ENCODE data around the gene MAPT.

- TF ChIP-seq CSRNP3 (CRISPR knock-in tag; IDR thresholded peaks at IDR 0.05), result no peak
- no peak for TF ChIP-seq ZFP3 (CRISPR knock-in tag; IDR thresholded peaks at IDR 0.05)
- no peak for TF ChIP-seq ZFP30 (CRISPR knock-in tag; IDR thresholded peaks at IDR 0.05)
- TF ChIP-seq BACH2 (CRISPR knock-in tag; IDR thresholded peaks at IDR 0.05; ENCODE audit: borderline replicate concordance), result no peak
- no peak for TF ChIP-seq ISL1 (CRISPR knock-in tag; IDR thresholded peaks at IDR 0.05)
- no peak for TF ChIP-seq PATZ1 (CRISPR knock-in tag; IDR thresholded peaks at IDR 0.05; ENCODE audit: borderline replicate concordance)
- no peak for TF ChIP-seq RARB (CRISPR knock-in tag; IDR thresholded peaks at IDR 0.05)
- TF ChIP-seq, protein P1, sequence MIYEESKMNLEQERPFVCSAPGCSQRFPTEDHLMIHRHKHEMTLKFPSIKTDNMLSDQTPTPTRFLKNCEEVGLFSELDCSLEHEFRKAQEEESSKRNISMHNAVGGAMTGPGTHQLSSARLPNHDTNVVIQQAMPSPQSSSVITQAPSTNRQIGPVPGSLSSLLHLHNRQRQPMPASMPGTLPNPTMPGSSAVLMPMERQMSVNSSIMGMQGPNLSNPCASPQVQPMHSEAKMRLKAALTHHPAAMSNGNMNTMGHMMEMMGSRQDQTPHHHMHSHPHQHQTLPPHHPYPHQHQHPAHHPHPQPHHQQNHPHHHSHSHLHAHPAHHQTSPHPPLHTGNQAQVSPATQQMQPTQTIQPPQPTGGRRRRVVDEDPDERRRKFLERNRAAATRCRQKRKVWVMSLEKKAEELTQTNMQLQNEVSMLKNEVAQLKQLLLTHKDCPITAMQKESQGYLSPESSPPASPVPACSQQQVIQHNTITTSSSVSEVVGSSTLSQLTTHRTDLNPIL (CRISPR knock-in tag; IDR thresholded peaks at IDR 0.05; ENCODE audit: low read depth), result no peak
- no peak for TF ChIP-seq ZNF70 (CRISPR knock-in tag; IDR thresholded peaks at IDR 0.05)
- TF ChIP-seq PPARA (CRISPR knock-in tag; IDR thresholded peaks at IDR 0.05; ENCODE audit: borderline replicate concordance), result no peak
- no peak for TF ChIP-seq ZC3H10 (CRISPR knock-in tag; IDR thresholded peaks at IDR 0.05)
- TF ChIP-seq, protein P2, sequence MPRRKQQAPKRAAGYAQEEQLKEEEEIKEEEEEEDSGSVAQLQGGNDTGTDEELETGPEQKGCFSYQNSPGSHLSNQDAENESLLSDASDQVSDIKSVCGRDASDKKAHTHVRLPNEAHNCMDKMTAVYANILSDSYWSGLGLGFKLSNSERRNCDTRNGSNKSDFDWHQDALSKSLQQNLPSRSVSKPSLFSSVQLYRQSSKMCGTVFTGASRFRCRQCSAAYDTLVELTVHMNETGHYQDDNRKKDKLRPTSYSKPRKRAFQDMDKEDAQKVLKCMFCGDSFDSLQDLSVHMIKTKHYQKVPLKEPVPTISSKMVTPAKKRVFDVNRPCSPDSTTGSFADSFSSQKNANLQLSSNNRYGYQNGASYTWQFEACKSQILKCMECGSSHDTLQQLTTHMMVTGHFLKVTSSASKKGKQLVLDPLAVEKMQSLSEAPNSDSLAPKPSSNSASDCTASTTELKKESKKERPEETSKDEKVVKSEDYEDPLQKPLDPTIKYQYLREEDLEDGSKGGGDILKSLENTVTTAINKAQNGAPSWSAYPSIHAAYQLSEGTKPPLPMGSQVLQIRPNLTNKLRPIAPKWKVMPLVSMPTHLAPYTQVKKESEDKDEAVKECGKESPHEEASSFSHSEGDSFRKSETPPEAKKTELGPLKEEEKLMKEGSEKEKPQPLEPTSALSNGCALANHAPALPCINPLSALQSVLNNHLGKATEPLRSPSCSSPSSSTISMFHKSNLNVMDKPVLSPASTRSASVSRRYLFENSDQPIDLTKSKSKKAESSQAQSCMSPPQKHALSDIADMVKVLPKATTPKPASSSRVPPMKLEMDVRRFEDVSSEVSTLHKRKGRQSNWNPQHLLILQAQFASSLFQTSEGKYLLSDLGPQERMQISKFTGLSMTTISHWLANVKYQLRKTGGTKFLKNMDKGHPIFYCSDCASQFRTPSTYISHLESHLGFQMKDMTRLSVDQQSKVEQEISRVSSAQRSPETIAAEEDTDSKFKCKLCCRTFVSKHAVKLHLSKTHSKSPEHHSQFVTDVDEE (CRISPR knock-in tag; IDR thresholded peaks at IDR 0.05), result no peak
- TF ChIP-seq, protein P3, sequence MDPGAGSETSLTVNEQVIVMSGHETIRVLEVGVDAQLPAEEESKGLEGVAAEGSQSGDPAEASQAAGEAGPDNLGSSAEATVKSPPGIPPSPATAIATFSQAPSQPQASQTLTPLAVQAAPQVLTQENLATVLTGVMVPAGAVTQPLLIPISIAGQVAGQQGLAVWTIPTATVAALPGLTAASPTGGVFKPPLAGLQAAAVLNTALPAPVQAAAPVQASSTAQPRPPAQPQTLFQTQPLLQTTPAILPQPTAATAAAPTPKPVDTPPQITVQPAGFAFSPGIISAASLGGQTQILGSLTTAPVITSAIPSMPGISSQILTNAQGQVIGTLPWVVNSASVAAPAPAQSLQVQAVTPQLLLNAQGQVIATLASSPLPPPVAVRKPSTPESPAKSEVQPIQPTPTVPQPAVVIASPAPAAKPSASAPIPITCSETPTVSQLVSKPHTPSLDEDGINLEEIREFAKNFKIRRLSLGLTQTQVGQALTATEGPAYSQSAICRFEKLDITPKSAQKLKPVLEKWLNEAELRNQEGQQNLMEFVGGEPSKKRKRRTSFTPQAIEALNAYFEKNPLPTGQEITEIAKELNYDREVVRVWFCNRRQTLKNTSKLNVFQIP (CRISPR knock-in tag; IDR thresholded peaks at IDR 0.05; ENCODE audit: borderline replicate concordance, low read depth), result no peak
- TF ChIP-seq TOX (CRISPR knock-in tag; IDR thresholded peaks at IDR 0.05; ENCODE audit: borderline replicate concordance), result no peak
These were observed 100.6 kb downstream of the MAPT start for GRCh38 chr17:45994987-45995386.

All from SK-N-SH treated with all-trans-retinoic acid at 6 μM for 48 hours (cell line).